ENCODE measurements around the gene OR13C4.

GRCh38 chr9:104556830-104557634 is 30.0 kb upstream of the OR13C4 start:
- TF ChIP-seq TAF1 (IDR thresholded peaks at IDR 0.05; ENCODE audit: low read depth) (no peak), MXI1 (conservative IDR thresholded peaks at IDR 0.05; ENCODE audit: poor library complexity, severe bottlenecking) (no peak)
